ENCODE results near the gene NOL7.
A peak's percentile ranks its signal among the peaks of the same experiment; 100 is the strongest.

GRCh38 chr6:13575377-13575775, 39.8 kb upstream of the NOL7 start:
- TF ChIP-seq CTCF (IDR thresholded peaks at IDR 0.05) (peak in 2 of 3 experiments; percentile 77 to 93), POLR2A (IDR thresholded peaks at IDR 0.05) (no peak)
